Cardiac muscle cell (in vitro differentiated cells and primary cell): ENCODE measurements around the gene RPL35. TPM values are rescaled to one million over a fixed set of nuclear protein-coding genes. Genes with fewer than 3 reads are reported as not detected.
"Not testable (repeated sequence)": the region's sequence is repeated elsewhere in the genome, so short reads cannot be mapped to it uniquely, and the experiment has no call there.

ENCODE experiments used
- DNase-seq, 2 donors: peaks; one replicate each; pipeline versions ENCODE4 v3.0.0 to v3.0.0-alpha.2; 2010 to 2017; ENCODE audit warnings: low read depth in 1 of 2, low spot score in 1 of 2
- H3K27ac ChIP-seq: fragments of 200-600 bp; sonication (generic); 2 replicates; pipeline ENCODE4 v1.5.1; 2016
- H3K27me3 ChIP-seq: fragments of 200-600 bp; sonication (generic); 2 replicates; pipeline ENCODE4 v1.6.0; 2016; ENCODE audit warnings: control low read depth
- H3K36me3 ChIP-seq: fragments of 200-600 bp; sonication (generic); 2 replicates; pipeline ENCODE4 v1.5.1; 2016; ENCODE audit warnings: control low read depth
- H3K4me1 ChIP-seq: fragments of 200-600 bp; sonication (generic); 2 replicates; pipeline ENCODE4 v1.8.1; 2017; ENCODE audit warnings: low read depth, mild to moderate bottlenecking, mixed run types
- H3K4me3 ChIP-seq: fragments of 200-600 bp; sonication (generic); 2 replicates; pipeline ENCODE4 v1.5.1; 2016; ENCODE audit warnings: mild to moderate bottlenecking
- H3K9me3 ChIP-seq: fragments of 200-600 bp; sonication (generic); 2 replicates; pipeline ENCODE4 v1.5.1; 2017; ENCODE audit warnings: low read depth, mild to moderate bottlenecking, control low read depth
- CTCF ChIP-seq: IDR thresholded peaks from 2 replicates; pipeline ENCODE4 v1.5.1; 2012; ENCODE audit warnings: low read depth, mild to moderate bottlenecking, low read length
- polyA plus RNA-seq: library from polyadenylated mRNA; unstranded; fragments of >200 nt; fragmentation: Nextera tagmentation; extraction: Ambion mirVana; gene quantifications from 2 replicates; pipeline ENCODE4 v1.2.1, GENCODE V29; 2016
- total RNA-seq: library from RNA; depleted of rRNA; stranded (reverse); fragments of >200 nt; gene quantifications from 2 replicates; pipeline ENCODE4 v1.2.3, GENCODE V29; 2016

Gene RPL35
- total and polyA plus RNA-seq, 2 experiments from 2014 or later: 1,356 to 2,996 TPM

- no peak for TF ChIP-seq CTCF
- Histone ChIP-seq H3K9me3 (no peaks in the 10 kb centered on the region), H3K4me1 (peaks cover 5% of the 10 kb centered on the region), H3K4me3 (no peak overlapping the region), H3K27me3 (no peaks in the 10 kb centered on the region), H3K36me3 (no peaks in the 10 kb centered on the region), H3K27ac (no peak overlapping the region)
- peak in 1 of 2 donors; percentile 79 for DNase-seq
These were observed 12.0 kb downstream of the RPL35 start for GRCh38 chr9:124849801-124850200.

GRCh38 chr9:124846969-124847368 lies 14.8 kb downstream of the RPL35 start:
- Histone ChIP-seq H3K4me1 (no peaks in the 10 kb centered on the region), H3K36me3 (no peaks in the 10 kb centered on the region), H3K27ac (no peak overlapping the region), H3K27me3 (no peaks in the 10 kb centered on the region), H3K9me3 (no peaks in the 10 kb centered on the region), H3K4me3 (no peak overlapping the region)
- no peak for TF ChIP-seq CTCF
- DNase-seq: no peak

GRCh38 chr9:124846467-124846866 lies 15.3 kb downstream of the RPL35 start:
- H3K4me3 ChIP-seq, H3K27ac ChIP-seq, DNase-seq, H3K9me3 ChIP-seq, H3K4me1 ChIP-seq, H3K27me3 ChIP-seq, H3K36me3 ChIP-seq: not testable (repeated sequence)

- Histone ChIP-seq H3K4me1 (no peaks in the 10 kb centered on the region), H3K27me3 (no peaks in the 10 kb centered on the region), H3K36me3 (no peaks in the 10 kb centered on the region), H3K9me3 (no peaks in the 10 kb centered on the region), H3K27ac (no peak overlapping the region), H3K4me3 (no peak overlapping the region)
- DNase-seq: no peak
- no peak for TF ChIP-seq CTCF
These were observed 17.5 kb downstream of the RPL35 start for GRCh38 chr9:124844291-124844690.

GRCh38 chr9:124843456-124844034 lies 18.2 kb downstream of the RPL35 start:
- Histone ChIP-seq H3K4me1 (no peaks in the 10 kb centered on the region), H3K9me3 (no peaks in the 10 kb centered on the region), H3K27me3 (no peaks in the 10 kb centered on the region), H3K4me3 (no peak overlapping the region), H3K27ac (no peak overlapping the region), H3K36me3 (no peaks in the 10 kb centered on the region)
- DNase-seq: no peak
- no peak for TF ChIP-seq CTCF

GRCh38 chr9:124841075-124841821 lies 20.5 kb downstream of the RPL35 start:
- peak overlapping the region; percentile 23 for H3K27ac ChIP-seq
- H3K27me3 ChIP-seq: no peaks in the 10 kb centered on the region
- H3K4me3 ChIP-seq: no peak overlapping the region
- H3K9me3 ChIP-seq: no peaks in the 10 kb centered on the region
- no peaks in the 10 kb centered on the region for H3K4me1 ChIP-seq
- no peak for TF ChIP-seq CTCF
- DNase-seq: no peak
- no peaks in the 10 kb centered on the region for H3K36me3 ChIP-seq
